Measurements from ENCODE around the gene ANKRD36.
"Not testable (repeated sequence)": the region's sequence is repeated elsewhere in the genome, so short reads cannot be mapped to it uniquely, and the experiment has no call there.

The ANKRD36 gene

GRCh38 chr2:97113050-97113881, at the start of gene ANKRD36:
ANKRD36 (plus strand) TSS chr2:97113153; CDS start chr2:97113740, 587 bp downstream.
- peak; percentile 50 to 75 (median 70) for DNase-seq (ENCODE audit: low read depth in 3 of 3, low spot score in 1 of 3)

- DNase-seq (ENCODE audit: low read depth in 3 of 3, low spot score in 1 of 3), result not testable (repeated sequence)
These were observed 46.9 kb upstream of the ANKRD36 start for GRCh38 chr2:97066030-97066429.

- DNase-seq (ENCODE audit: low read depth in 3 of 3, low spot score in 1 of 3), result no peak
These were observed 45.5 kb upstream of the ANKRD36 start for GRCh38 chr2:97067279-97068004.

GRCh38 chr2:97068074-97068473, 44.9 kb upstream of the ANKRD36 start:
- no peak for DNase-seq (ENCODE audit: low read depth in 3 of 3, low spot score in 1 of 3)

- not testable (repeated sequence) for DNase-seq (ENCODE audit: low read depth in 3 of 3, low spot score in 1 of 3)
These were observed 44.2 kb upstream of the ANKRD36 start for GRCh38 chr2:97068722-97069121.

GRCh38 chr2:97070915-97071314, 42.0 kb upstream of the ANKRD36 start:
- DNase-seq (ENCODE audit: low read depth in 3 of 3, low spot score in 1 of 3), result not testable (repeated sequence)

GRCh38 chr2:97077213-97077612, 35.7 kb upstream of the ANKRD36 start:
- not testable (repeated sequence) for DNase-seq (ENCODE audit: low read depth in 3 of 3, low spot score in 1 of 3)

- DNase-seq (ENCODE audit: low read depth in 3 of 3, low spot score in 1 of 3), result not testable (repeated sequence)
These were observed 32.1 kb upstream of the ANKRD36 start for GRCh38 chr2:97080855-97081254.

- not testable (repeated sequence) for DNase-seq (ENCODE audit: low read depth in 3 of 3, low spot score in 1 of 3)
These were observed 30.7 kb upstream of the ANKRD36 start for GRCh38 chr2:97082206-97082605.

GRCh38 chr2:97083516-97083915, 29.4 kb upstream of the ANKRD36 start:
- not testable (repeated sequence) for DNase-seq (ENCODE audit: low read depth in 3 of 3, low spot score in 1 of 3)

- DNase-seq (ENCODE audit: low read depth in 3 of 3, low spot score in 1 of 3), result not testable (repeated sequence)
These were observed 27.9 kb upstream of the ANKRD36 start for GRCh38 chr2:97085093-97085492.

- DNase-seq (ENCODE audit: low read depth in 3 of 3, low spot score in 1 of 3), result not testable (repeated sequence)
These were observed 24.2 kb upstream of the ANKRD36 start for GRCh38 chr2:97088706-97089105.

- DNase-seq (ENCODE audit: low read depth in 3 of 3, low spot score in 1 of 3), result not testable (repeated sequence)
These were observed 20.0 kb upstream of the ANKRD36 start for GRCh38 chr2:97092946-97093345.

GRCh38 chr2:97093983-97094771, 18.8 kb upstream of the ANKRD36 start:
- not testable (repeated sequence) for DNase-seq (ENCODE audit: low read depth in 3 of 3, low spot score in 1 of 3)

- DNase-seq (ENCODE audit: low read depth in 3 of 3, low spot score in 1 of 3), result peak; percentile 65 to 68 (median 66)
These were observed 18.0 kb upstream of the ANKRD36 start, which contains the start of gene FAHD2B for GRCh38 chr2:97094772-97095611. FAHD2B (minus strand) TSS chr2:97094882; CDS start chr2:97091706, 3,176 bp downstream.

- no peak for DNase-seq (ENCODE audit: low read depth in 3 of 3, low spot score in 1 of 3)
These were observed 17.3 kb upstream of the ANKRD36 start for GRCh38 chr2:97095661-97096060.

- DNase-seq (ENCODE audit: low read depth in 3 of 3, low spot score in 1 of 3), result not testable (repeated sequence)
These were observed 14.1 kb upstream of the ANKRD36 start for GRCh38 chr2:97098786-97099372.

GRCh38 chr2:97106878-97107277, 6.1 kb upstream of the ANKRD36 start:
- not testable (repeated sequence) for DNase-seq (ENCODE audit: low read depth in 3 of 3, low spot score in 1 of 3)

GRCh38 chr2:97111246-97111645, 1.7 kb upstream of the ANKRD36 start:
- not testable (repeated sequence) for DNase-seq (ENCODE audit: low read depth in 3 of 3, low spot score in 1 of 3)
